GM12874 (cell line): ENCODE data around the gene RNF141.

ENCODE experiments used
- CTCF ChIP-seq: IDR thresholded peaks from 2 replicates; pipeline ENCODE4 v1.5.1; 2011; ENCODE audit warnings: low read depth, mild to moderate bottlenecking, control low read depth, low read length, moderate library complexity; ENCODE audit not compliant: insufficient read depth

Gene RNF141

GRCh38 chr11:10485646-10486045, 55.3 kb downstream of the RNF141 start:
- TF ChIP-seq CTCF = no peak

- TF ChIP-seq CTCF = no peak
Measured at GRCh38 chr11:10484461-10485180, 56.4 kb downstream of the RNF141 start.

GRCh38 chr11:10483584-10483983, 57.4 kb downstream of the RNF141 start:
- no peak for TF ChIP-seq CTCF

- no peak for TF ChIP-seq CTCF
Measured at GRCh38 chr11:10483174-10483573, 57.8 kb downstream of the RNF141 start.

GRCh38 chr11:10481560-10482349, 59.2 kb downstream of the RNF141 start:
- no peak for TF ChIP-seq CTCF

- no peak for TF ChIP-seq CTCF
Measured at GRCh38 chr11:10480760-10481159, 60.2 kb downstream of the RNF141 start.

- TF ChIP-seq CTCF = no peak
Measured at GRCh38 chr11:10480026-10480425, 61.0 kb downstream of the RNF141 start.
